B cell (primary cell): ENCODE measurements around the gene PTPRQ.

Source experiments
- CTCF ChIP-seq: fragments of 200-600 bp; IDR thresholded peaks from one replicate; pipeline ENCODE4 v1.8.0; 2022; ENCODE audit warnings: antibody characterized with exemption, mild to moderate bottlenecking
- EZH2 ChIP-seq: IDR thresholded peaks from 2 replicates; pipeline ENCODE4 v1.6.1; 2012; ENCODE audit warnings: borderline replicate concordance, low read depth, mild to moderate bottlenecking, moderate library complexity, low read length; ENCODE audit not compliant: insufficient read depth, poor library complexity, severe bottlenecking

GRCh38 chr12:80670214-80670613 is 226.2 kb downstream of the PTPRQ start:
- TF ChIP-seq CTCF (no peak), EZH2 (no peak)
